Measurements from ENCODE around the gene MACROD2. TPM values are rescaled to one million over a fixed set of nuclear protein-coding genes. Genes with fewer than 3 reads are reported as not detected.

Gene MACROD2
- total RNA-seq, 3 donors from 2014 or later, result 3.2 to 7.6 (median 6.4) TPM

DNA sequence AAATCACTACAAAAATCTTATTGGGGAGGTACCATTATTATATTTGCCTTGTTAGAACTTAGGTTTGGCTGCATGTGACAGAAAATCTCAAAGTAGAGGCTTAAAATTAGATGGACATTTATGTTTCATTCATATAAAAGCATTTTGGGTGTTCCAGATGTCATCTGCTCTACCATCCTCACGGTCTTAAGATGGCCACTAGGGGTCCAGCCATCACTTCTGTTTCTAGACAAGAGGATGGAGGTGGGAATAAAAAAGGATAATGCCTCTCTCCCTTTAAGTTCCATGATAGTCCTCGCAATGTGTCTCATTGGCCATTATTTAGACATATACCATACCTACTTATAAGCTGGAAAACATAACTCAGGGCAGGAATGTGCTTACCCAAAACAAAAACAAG is 1648.4 kb downstream of the MACROD2 start:
- H3K36me3 ChIP-seq (ENCODE audit: low read depth), result no peaks in the 10 kb centered on the region
- no peak for TF ChIP-seq CTCF (IDR thresholded peaks at IDR 0.05)
- no peaks in the 10 kb centered on the region for H3K9me3 ChIP-seq
- intact Hi-C loops (cut with DNase I, micrococcal nuclease), result no loop called here
- H3K4me3 ChIP-seq, result no peak overlapping the region
- ATAC-seq (no peak), DNase-seq (no peak)
- H3K4me1 ChIP-seq (ENCODE audit: low read depth), result no peaks in the 10 kb centered on the region

- ATAC-seq, result no peak
- TF ChIP-seq CTCF (IDR thresholded peaks at IDR 0.05), result no peak
- H3K4me3 ChIP-seq, result no peak overlapping the region
- no peaks in the 10 kb centered on the region for H3K36me3 ChIP-seq (ENCODE audit: low read depth)
- intact Hi-C loops (cut with DNase I, micrococcal nuclease), result no loop called here
- H3K4me1 ChIP-seq (ENCODE audit: low read depth), result no peaks in the 10 kb centered on the region
- DNase-seq, result no peak
- H3K9me3 ChIP-seq, result no peaks in the 10 kb centered on the region
Measured at GRCh38 chr20:15645816-15646215, 1650.5 kb downstream of the MACROD2 start.

DNA sequence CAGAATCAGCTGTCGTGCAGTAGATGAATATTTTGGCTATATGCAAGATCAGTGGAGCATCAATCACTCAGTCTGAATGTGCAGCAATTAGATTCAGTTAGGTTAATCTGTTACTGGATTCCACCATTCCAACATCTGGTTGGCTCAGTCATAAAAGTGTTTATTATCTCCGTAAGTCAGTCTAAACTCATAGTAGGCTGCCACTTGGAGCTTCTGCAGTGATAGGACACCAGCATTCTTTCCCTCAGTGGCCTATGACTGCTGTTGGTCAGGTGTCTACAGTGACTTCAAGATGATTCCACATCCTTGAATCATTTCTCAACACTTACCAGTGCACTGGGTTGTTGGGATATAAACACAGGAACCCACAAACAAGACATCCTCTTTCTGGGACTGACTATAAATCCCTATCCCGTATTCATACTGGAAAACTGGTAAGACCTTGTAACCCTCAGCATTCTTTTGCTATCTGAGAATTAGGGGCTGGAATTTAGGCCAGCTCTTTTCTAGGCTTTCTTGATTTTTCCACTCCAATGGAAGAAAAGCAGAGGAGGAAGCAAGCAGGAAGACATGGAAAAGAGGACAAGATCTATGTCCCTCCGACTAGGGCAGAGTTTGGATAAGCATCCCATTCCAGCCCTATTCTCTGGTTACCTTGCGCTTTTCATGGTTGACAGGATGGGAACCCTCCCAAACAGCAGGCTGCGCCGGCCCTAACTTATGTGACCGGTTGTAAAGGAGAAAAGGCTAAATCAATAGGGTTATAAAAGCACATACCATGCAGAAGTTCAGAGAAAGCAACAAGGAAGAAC is 1658.3 kb downstream of the MACROD2 start:
- Histone ChIP-seq H3K36me3 (ENCODE audit: low read depth) (no peaks in the 10 kb centered on the region), H3K9me3 (no peaks in the 10 kb centered on the region), H3K4me3 (no peak overlapping the region), H3K4me1 (ENCODE audit: low read depth) (no peaks in the 10 kb centered on the region)
- ATAC-seq, result no peak
- intact Hi-C loops (cut with DNase I, micrococcal nuclease), result no loop called here
- DNase-seq, result no peak
- TF ChIP-seq CTCF (IDR thresholded peaks at IDR 0.05), result no peak

DNA sequence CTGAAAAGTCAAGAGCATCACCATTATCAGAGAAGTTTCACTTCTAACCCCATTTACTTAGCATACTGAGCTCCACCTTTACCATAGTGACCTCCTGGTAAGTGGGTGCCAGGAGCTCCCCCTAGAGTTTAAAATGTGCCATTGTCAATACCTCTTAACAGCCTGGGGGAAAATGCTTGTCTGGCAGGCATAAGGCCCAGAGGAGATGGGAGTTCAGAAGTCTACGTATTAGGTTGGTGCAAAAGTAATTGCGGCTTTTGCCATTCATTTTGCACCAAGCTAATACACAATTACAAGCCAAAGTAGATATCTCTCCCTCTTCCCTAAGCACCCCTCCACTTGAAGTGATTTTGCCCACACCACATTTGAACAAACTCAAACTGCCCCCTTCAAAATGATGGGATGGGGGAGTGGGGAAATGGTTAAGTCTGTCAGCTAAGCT is 1658.9 kb downstream of the MACROD2 start:
- DNase-seq (peak in 1 of 3 donors; percentile 72), ATAC-seq (peak; percentile 98)
- Histone ChIP-seq H3K9me3 (no peaks in the 10 kb centered on the region), H3K4me3 (no peak overlapping the region), H3K36me3 (ENCODE audit: low read depth) (no peaks in the 10 kb centered on the region), H3K4me1 (ENCODE audit: low read depth) (no peaks in the 10 kb centered on the region)
- peak; percentile 59 for TF ChIP-seq CTCF (IDR thresholded peaks at IDR 0.05)
- intact Hi-C loops (cut with DNase I, micrococcal nuclease), result no loop called here

GRCh38 chr20:15655295-15655874 is 1660.1 kb downstream of the MACROD2 start:
- TF ChIP-seq CTCF (IDR thresholded peaks at IDR 0.05), result no peak
- no peaks in the 10 kb centered on the region for H3K9me3 ChIP-seq
- intact Hi-C loops (cut with DNase I, micrococcal nuclease), result no loop called here
- H3K36me3 ChIP-seq (ENCODE audit: low read depth), result no peaks in the 10 kb centered on the region
- H3K4me1 ChIP-seq (ENCODE audit: low read depth), result no peaks in the 10 kb centered on the region
- H3K4me3 ChIP-seq, result no peak overlapping the region
- no peak for ATAC-seq
- no peak for DNase-seq
